NT2/D1 (cell line): ENCODE measurements around the gene TOR4A.

Experiments used
- SUZ12 ChIP-seq: IDR thresholded peaks from 2 replicates; pipeline ENCODE4 v1.6.1; 2011; ENCODE audit not compliant: insufficient read length, insufficient read depth; ENCODE audit errors: extremely low read depth
- ZNF274 ChIP-seq: IDR thresholded peaks from 2 replicates; pipeline ENCODE4 v1.6.1; 2011; ENCODE audit warnings: mild to moderate bottlenecking, low read depth, low read length

- TF ChIP-seq ZNF274, result no peak
- TF ChIP-seq SUZ12, result no peak
Measured at GRCh38 chr9:137275588-137276472, 1.7 kb upstream of the TOR4A start.
